ENCODE data around the gene TNRC6C. TPM values are rescaled to one million over a fixed set of nuclear protein-coding genes. Genes with fewer than 3 reads are reported as not detected.
"Not testable (repeated sequence)": the region's sequence is repeated elsewhere in the genome, so short reads cannot be mapped to it uniquely, and the experiment has no call there.

TNRC6C gene
- total RNA-seq, 4 donors from 2014 or later: 9.1 to 32.7 (median 14.3) TPM

GRCh38 chr17:77974396-77974795 is 15.9 kb downstream of the TNRC6C start:
- Histone ChIP-seq H3K27ac (no peak overlapping the region), H3K4me3 (replicated peaks in 1 of 3) (no peak overlapping the region), H3K27me3 (no peaks in the 10 kb centered on the region), H3K4me1 (no peaks in the 10 kb centered on the region), H3K36me3 (no peaks in the 10 kb centered on the region), H3K9me3 (no peaks in the 10 kb centered on the region)
- intact Hi-C loops (cut with DNase I): no loop called here
- TF ChIP-seq POLR2A (IDR thresholded peaks at IDR 0.05) (no peak), CTCF (IDR thresholded peaks at IDR 0.05) (no peak)
- DNase-seq: no peak
- 72 to 77% methylated on average over 4 of the region's 4 CpGs for WGBS, 2 donors

DNA sequence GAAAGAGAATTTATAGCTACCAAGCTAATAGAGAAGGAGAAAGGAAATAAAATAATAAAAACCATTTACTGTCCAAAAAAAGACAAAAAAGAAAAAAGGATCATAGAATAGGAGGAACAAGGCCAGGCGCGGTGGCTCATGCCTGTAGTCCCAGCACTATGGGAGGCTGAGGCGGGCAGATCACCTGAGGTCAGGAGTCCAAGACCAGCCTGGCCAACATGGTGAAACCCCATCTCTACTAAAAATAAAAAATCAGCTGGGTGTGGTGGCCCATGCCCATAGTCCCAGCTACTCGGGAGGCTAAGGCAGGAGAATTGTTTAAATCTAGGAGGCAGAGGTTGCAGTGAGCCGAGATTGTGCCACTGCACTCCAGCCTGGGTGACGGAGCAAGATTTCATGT is 23.9 kb downstream of the TNRC6C start:
- intact Hi-C loops (cut with DNase I); DNase-seq; H3K36me3 ChIP-seq; H3K9me3 ChIP-seq; H3K27me3 ChIP-seq; H3K4me1 ChIP-seq; H3K4me3 ChIP-seq (replicated peaks in 1 of 3); H3K27ac ChIP-seq: not testable (repeated sequence)
- WGBS, 2 donors: 97 to 99% methylated on average over 6 of the region's 6 CpGs

GRCh38 chr17:77990301-77990700 is 31.8 kb downstream of the TNRC6C start:
- Histone ChIP-seq H3K4me3 (replicated peaks in 1 of 3) (no peak overlapping the region), H3K36me3 (no peaks in the 10 kb centered on the region), H3K4me1 (peaks cover 0 to 8% of the 10 kb centered on the region in 2 donors), H3K27ac (no peak overlapping the region), H3K27me3 (no peaks in the 10 kb centered on the region), H3K9me3 (no peaks in the 10 kb centered on the region)
- no peak for DNase-seq
- intact Hi-C loops (cut with DNase I): no loop called here
- 91 to 93% methylated on average over 3 of the region's 3 CpGs for WGBS, 2 donors
- TF ChIP-seq POLR2A (IDR thresholded peaks at IDR 0.05) (no peak), CTCF (IDR thresholded peaks at IDR 0.05) (no peak)

- 95% methylated on average over 7 of the region's 7 CpGs for WGBS, 2 donors
- intact Hi-C loops (cut with DNase I): not testable (repeated sequence)
These were observed 35.2 kb downstream of the TNRC6C start for GRCh38 chr17:77993735-77994134.

DNA sequence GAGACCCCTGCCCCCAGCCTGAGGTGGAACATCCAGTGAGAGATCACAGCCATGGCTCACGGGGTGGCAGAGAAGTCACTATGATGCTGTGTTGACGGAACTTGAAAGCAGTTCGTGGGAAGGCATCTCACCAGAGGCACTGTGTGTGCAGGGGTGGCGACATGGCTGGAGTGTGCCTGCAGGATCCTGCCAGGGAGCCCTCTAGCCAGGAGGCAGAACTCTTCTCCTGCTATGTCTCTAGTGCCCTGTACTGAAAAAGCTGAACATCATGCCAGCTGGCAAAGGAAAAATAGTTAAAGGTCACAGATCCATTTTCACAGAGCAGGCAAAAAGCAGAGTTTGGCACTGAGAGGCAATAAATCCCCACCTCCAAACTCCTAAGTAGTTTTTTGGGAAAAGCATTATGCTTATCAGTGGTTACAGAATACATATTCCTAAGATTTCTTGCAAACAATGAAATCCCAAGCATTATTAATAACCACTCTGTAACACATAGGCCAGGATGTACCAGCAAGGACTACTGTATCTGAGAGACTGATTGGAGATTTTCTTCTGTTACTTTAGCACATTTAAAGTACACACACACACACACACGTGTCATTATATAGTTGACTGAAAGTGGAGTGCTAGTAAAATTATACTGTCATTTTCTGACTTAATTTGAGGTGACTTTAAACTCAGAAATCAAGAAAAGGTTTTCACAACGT is 36.8 kb downstream of the TNRC6C start:
- 32 to 40% methylated on average over 6 of the region's 6 CpGs for WGBS, 2 donors
- peak; percentile 84 to 87 for DNase-seq
- intact Hi-C loops (cut with DNase I): no loop called here
- peaks cover 21 to 29% of the 10 kb centered on the region in 2 donors for H3K4me1 ChIP-seq
- no peak overlapping the region for H3K4me3 ChIP-seq (replicated peaks in 1 of 3)
- no peaks in the 10 kb centered on the region for H3K9me3 ChIP-seq
- no peaks in the 10 kb centered on the region for H3K36me3 ChIP-seq
- peak overlapping the region in 1 of 3 donors; percentile 2 for H3K27ac ChIP-seq
- H3K27me3 ChIP-seq: no peaks in the 10 kb centered on the region
- TF ChIP-seq POLR2A (IDR thresholded peaks at IDR 0.05): no peak

More at GRCh38 chr17:77993735-77994134, 35.2 kb downstream of the TNRC6C start:
- H3K4me3 ChIP-seq (replicated peaks in 1 of 3); H3K27me3 ChIP-seq; DNase-seq; H3K36me3 ChIP-seq; H3K9me3 ChIP-seq; H3K27ac ChIP-seq: not testable (repeated sequence)
- peaks cover 13 to 22% of the 10 kb centered on the region in 2 donors for H3K4me1 ChIP-seq

GRCh38 chr17:77996256-77996655 is 37.8 kb downstream of the TNRC6C start:
- Histone ChIP-seq H3K36me3 (no peaks in the 10 kb centered on the region), H3K9me3 (no peaks in the 10 kb centered on the region), H3K27ac (peak overlapping the region in 2 of 3 donors; percentile 2 to 13), H3K4me3 (replicated peaks in 1 of 3) (no peak overlapping the region), H3K4me1 (peaks cover 21 to 29% of the 10 kb centered on the region in 2 donors), H3K27me3 (no peaks in the 10 kb centered on the region)
- intact Hi-C loops (cut with DNase I): no loop called here
- TF ChIP-seq POLR2A (IDR thresholded peaks at IDR 0.05) (no peak), CTCF (IDR thresholded peaks at IDR 0.05) (no peak)
- DNase-seq: peak; percentile 20 to 34
- WGBS, 2 donors: 51 to 60% methylated on average over 3 of the region's 3 CpGs
